ENCODE measurements around the gene LBP.

The LBP gene

GRCh38 chr20:38325905-38326304, 20.4 kb upstream of the LBP start:
- TF ChIP-seq CSRNP3 (CRISPR knock-in tag; IDR thresholded peaks at IDR 0.05) (no peak), OSR1 (CRISPR knock-in tag; IDR thresholded peaks at IDR 0.05) (no peak), POU6F1 (CRISPR knock-in tag; IDR thresholded peaks at IDR 0.05; ENCODE audit: borderline replicate concordance, low read depth) (no peak), GLIS3 (CRISPR knock-in tag; IDR thresholded peaks at IDR 0.05) (no peak), ZNF8 (CRISPR knock-in tag; IDR thresholded peaks at IDR 0.05) (no peak), TOX (CRISPR knock-in tag; IDR thresholded peaks at IDR 0.05; ENCODE audit: borderline replicate concordance) (no peak), ZNF70 (CRISPR knock-in tag; IDR thresholded peaks at IDR 0.05) (no peak), ESRRG (CRISPR knock-in tag; IDR thresholded peaks at IDR 0.05) (no peak), ARNTL (CRISPR knock-in tag; IDR thresholded peaks at IDR 0.05; ENCODE audit: borderline replicate concordance, low read depth) (no peak), PPARA (CRISPR knock-in tag; IDR thresholded peaks at IDR 0.05; ENCODE audit: borderline replicate concordance) (no peak), ZFP3 (CRISPR knock-in tag; IDR thresholded peaks at IDR 0.05) (no peak)
- ATAC-seq, result no peak

GRCh38 chr20:38326309-38326708, 20.0 kb upstream of the LBP start:
- ATAC-seq, result no peak

GRCh38 chr20:38330638-38331037, 15.6 kb upstream of the LBP start:
- no peak for ATAC-seq
- TF ChIP-seq ZC3H10 (CRISPR knock-in tag; IDR thresholded peaks at IDR 0.05) (no peak), BACH2 (CRISPR knock-in tag; IDR thresholded peaks at IDR 0.05; ENCODE audit: borderline replicate concordance) (no peak), ARNTL (CRISPR knock-in tag; IDR thresholded peaks at IDR 0.05; ENCODE audit: borderline replicate concordance, low read depth) (no peak), SNAI2 (CRISPR knock-in tag; IDR thresholded peaks at IDR 0.05) (no peak), PATZ1 (CRISPR knock-in tag; IDR thresholded peaks at IDR 0.05; ENCODE audit: borderline replicate concordance) (no peak), CREB5 (CRISPR knock-in tag; IDR thresholded peaks at IDR 0.05; ENCODE audit: low read depth) (no peak), CSRNP3 (CRISPR knock-in tag; IDR thresholded peaks at IDR 0.05) (no peak), ZNF70 (CRISPR knock-in tag; IDR thresholded peaks at IDR 0.05) (no peak)

More at GRCh38 chr20:38326309-38326708, 20.0 kb upstream of the LBP start:
- TF ChIP-seq CSRNP3 (CRISPR knock-in tag; IDR thresholded peaks at IDR 0.05) (no peak), ZFP3 (CRISPR knock-in tag; IDR thresholded peaks at IDR 0.05) (no peak), POU6F1 (CRISPR knock-in tag; IDR thresholded peaks at IDR 0.05; ENCODE audit: borderline replicate concordance, low read depth) (no peak), ESRRG (CRISPR knock-in tag; IDR thresholded peaks at IDR 0.05) (no peak), OSR1 (CRISPR knock-in tag; IDR thresholded peaks at IDR 0.05) (no peak), BACH2 (CRISPR knock-in tag; IDR thresholded peaks at IDR 0.05; ENCODE audit: borderline replicate concordance) (no peak), ZC3H10 (CRISPR knock-in tag; IDR thresholded peaks at IDR 0.05) (no peak), GLIS3 (CRISPR knock-in tag; IDR thresholded peaks at IDR 0.05) (no peak), CSDC2 (CRISPR knock-in tag; IDR thresholded peaks at IDR 0.05) (no peak)
